Muscle layer of colon (tissue), 2 donors: ENCODE results near the gene GFY.
"Not testable (repeated sequence)": the region's sequence is repeated elsewhere in the genome, so short reads cannot be mapped to it uniquely, and the experiment has no call there.

ENCODE experiments used
- H3K27ac ChIP-seq: one replicate; pipeline ENCODE4 v1.7.0; 2013; ENCODE audit warnings: low read depth, mild to moderate bottlenecking, low read length, moderate library complexity
- H3K27me3 ChIP-seq, 2 donors: one replicate each; pipeline ENCODE4 v1.7.0; 2013; ENCODE audit warnings: low read length in 2 of 2, mild to moderate bottlenecking in 2 of 2; ENCODE audit not compliant: insufficient read depth in 2 of 2, control insufficient read depth in 1 of 2
- H3K36me3 ChIP-seq: one replicate; pipeline ENCODE4 v1.7.0; 2013; ENCODE audit warnings: mild to moderate bottlenecking, low read length; ENCODE audit not compliant: insufficient read depth
- H3K4me1 ChIP-seq: one replicate; pipeline ENCODE4 v1.7.0; 2013; ENCODE audit warnings: mild to moderate bottlenecking, low read length; ENCODE audit not compliant: insufficient read depth
- H3K4me3 ChIP-seq, 2 donors: one replicate each; pipeline ENCODE4 v1.7.0; 2013; ENCODE audit warnings: low read length in 2 of 2, low read depth in 1 of 2, mild to moderate bottlenecking in 1 of 2, moderate library complexity in 1 of 2
- H3K9ac ChIP-seq: one replicate; pipeline ENCODE4 v1.7.0; 2013; ENCODE audit warnings: low read length
- H3K9me3 ChIP-seq: one replicate; pipeline ENCODE4 v1.7.0; 2013; ENCODE audit warnings: mild to moderate bottlenecking, low read length
- donor health status: abdominal sarcoma.
- donor health status: Adenocarcinoma of cecum.

Gene GFY

DNA sequence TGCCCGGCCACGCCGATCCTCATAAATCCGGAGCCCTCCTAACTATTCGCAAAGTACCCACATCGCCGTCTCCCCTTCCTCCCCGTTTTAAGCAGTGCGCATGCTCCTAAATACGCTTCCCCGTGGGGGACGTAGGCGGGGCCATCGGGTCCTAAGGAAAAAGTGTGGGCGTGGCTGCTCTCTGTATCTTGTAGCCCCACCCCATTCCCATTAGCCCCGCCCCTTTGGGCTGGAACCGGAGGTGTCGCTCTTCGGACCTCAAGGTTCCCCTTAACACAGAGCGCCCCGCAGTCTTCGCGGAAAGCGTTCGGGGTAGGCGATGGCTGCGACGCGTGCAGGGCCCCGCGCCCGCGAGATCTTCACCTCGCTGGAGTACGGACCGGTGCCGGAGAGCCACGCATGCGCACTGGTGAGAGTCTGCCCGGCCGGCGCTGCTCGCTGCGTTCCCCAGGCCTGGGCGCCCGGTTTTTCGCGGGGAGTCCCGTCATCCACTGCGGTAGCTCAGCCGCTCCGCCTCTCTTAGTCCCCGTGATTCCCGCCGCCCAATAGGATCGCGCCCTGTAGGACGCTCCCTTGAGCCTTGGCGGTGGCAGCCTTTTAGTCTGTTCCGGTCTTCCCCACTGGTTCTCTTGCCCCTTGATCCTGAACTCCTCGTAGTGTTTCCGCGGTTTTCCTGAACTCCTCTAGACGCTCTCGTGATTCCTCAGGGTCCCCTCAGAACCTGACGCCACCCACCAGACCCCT lies 28.0 kb downstream of the GFY start, which contains the start of gene ALDH16A1:
Gene ALDH16A1, plus strand, starts transcription at position 213 of the 744 bp plus-strand sequence. Its CDS starts 107 bp downstream, at position 320.
- peak within 1 kb of the TSS; percentile 75 for H3K27ac ChIP-seq
- peaks cover 12% of the 10 kb centered on the region for H3K4me1 ChIP-seq
- H3K27me3 ChIP-seq, result no peaks in the 10 kb centered on the region
- H3K36me3 ChIP-seq, result peaks cover 10% of the 10 kb centered on the region
- H3K9ac ChIP-seq, result peak within 1 kb of the TSS; percentile 86
- no peaks in the 10 kb centered on the region for H3K9me3 ChIP-seq
- peak within 1 kb of the TSS; percentile 40 to 91 for H3K4me3 ChIP-seq

DNA sequence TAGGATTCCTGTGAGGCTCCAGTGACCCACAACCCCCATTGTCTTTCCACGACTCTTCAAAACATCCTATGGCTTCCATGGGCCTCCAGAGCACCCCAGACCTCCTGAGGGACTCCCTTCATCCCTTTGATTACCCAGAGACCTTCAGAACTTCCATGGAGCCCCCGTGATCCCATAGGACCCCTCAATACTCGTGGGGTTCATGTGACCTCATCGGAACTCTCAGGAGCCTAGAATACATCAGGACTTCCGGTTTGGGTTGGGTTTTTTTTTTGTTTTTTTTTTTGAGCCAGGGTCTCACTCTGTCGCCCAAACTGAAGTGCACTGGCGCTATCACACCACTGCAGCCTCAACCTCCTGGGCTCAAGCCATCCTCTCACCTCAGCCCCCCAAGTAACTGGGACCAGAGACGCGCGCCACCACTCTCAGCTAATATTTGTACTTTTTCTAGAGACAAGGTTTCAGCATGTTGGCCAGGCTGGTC lies 28.6 kb downstream of the GFY start:
- no peaks in the 10 kb centered on the region for H3K27me3 ChIP-seq
- peaks cover 7% of the 10 kb centered on the region for H3K36me3 ChIP-seq
- peak overlapping the region; percentile 75 for H3K27ac ChIP-seq
- H3K9ac ChIP-seq, result peak overlapping the region; percentile 86
- peaks cover 12% of the 10 kb centered on the region for H3K4me1 ChIP-seq
- peak overlapping the region; percentile 40 to 80 for H3K4me3 ChIP-seq
- H3K9me3 ChIP-seq, result no peaks in the 10 kb centered on the region

DNA sequence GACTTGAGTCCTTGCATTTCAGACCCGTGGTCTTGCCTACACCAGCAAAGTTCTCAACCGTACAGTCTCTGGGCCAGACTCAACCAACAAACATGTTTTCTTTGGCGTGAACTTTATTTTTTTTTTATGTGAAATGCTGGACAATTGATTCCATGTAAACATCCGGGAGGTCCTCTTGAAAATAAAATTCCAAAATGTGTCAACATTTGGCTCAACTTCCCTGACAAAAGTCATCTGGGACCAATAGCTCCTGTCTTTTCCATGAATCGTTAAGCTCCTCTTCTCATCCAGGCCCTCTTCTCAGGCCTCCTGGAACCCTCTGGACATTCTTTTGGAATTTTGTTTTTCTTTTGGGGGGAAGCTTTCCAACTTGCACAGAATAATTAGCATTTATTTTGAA lies 30.6 kb downstream of the GFY start:
- H3K9me3 ChIP-seq, result no peaks in the 10 kb centered on the region
- no peaks in the 10 kb centered on the region for H3K36me3 ChIP-seq
- no peak overlapping the region for H3K9ac ChIP-seq
- no peak overlapping the region for H3K27ac ChIP-seq
- peaks cover 9% of the 10 kb centered on the region for H3K4me1 ChIP-seq
- no peak overlapping the region for H3K4me3 ChIP-seq
- H3K27me3 ChIP-seq, result no peaks in the 10 kb centered on the region

DNA sequence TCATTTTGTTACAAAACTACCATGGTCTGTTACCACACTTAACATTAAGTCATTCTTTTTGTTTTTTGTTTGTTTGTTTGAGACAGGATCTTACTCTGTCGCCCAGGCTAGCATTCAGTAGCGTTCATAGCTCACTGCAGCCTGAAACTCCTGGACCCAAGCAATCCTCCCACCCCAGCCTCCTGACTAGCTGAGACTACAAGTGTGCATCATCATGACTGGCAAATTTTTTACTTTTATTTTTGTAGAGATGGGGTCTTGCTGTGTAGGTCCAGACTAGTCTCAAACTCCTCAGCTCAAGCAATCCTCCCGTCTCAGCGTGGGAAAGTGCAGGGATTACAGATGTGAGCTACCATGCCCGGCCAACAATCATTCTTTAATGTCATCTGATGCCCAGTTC lies 31.1 kb downstream of the GFY start:
- no peak overlapping the region for H3K9ac ChIP-seq

DNA sequence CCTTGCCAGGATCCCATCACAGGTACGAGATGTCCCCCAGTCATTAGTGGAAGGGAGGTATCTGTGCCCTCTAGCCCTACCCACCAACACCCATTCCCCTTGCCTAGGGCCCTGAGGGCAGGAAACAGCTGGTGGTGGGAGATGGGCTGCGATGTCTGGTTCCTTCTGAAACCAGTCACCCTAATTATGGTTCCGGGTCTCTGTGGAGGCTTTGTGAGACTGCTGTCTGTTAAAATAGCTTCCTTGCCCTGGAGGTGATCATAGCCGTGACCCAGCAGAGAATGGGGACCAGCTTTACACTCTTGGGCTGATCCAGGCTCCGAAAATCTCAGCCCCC lies 33.3 kb downstream of the GFY start:
- H3K27me3 ChIP-seq, result no peaks in the 10 kb centered on the region
- peaks cover 8% of the 10 kb centered on the region for H3K4me1 ChIP-seq
- H3K9ac ChIP-seq, result no peak overlapping the region
- H3K9me3 ChIP-seq, result no peaks in the 10 kb centered on the region
- H3K36me3 ChIP-seq, result no peaks in the 10 kb centered on the region
- H3K27ac ChIP-seq, result no peak overlapping the region
- no peak overlapping the region for H3K4me3 ChIP-seq

More for the DNA sequence above, 31.1 kb downstream of the GFY start:
- Histone ChIP-seq H3K4me3 (no peak overlapping the region), H3K4me1 (peaks cover 8% of the 10 kb centered on the region), H3K36me3 (no peaks in the 10 kb centered on the region), H3K27ac (no peak overlapping the region), H3K9me3 (no peaks in the 10 kb centered on the region), H3K27me3 (no peaks in the 10 kb centered on the region)

DNA sequence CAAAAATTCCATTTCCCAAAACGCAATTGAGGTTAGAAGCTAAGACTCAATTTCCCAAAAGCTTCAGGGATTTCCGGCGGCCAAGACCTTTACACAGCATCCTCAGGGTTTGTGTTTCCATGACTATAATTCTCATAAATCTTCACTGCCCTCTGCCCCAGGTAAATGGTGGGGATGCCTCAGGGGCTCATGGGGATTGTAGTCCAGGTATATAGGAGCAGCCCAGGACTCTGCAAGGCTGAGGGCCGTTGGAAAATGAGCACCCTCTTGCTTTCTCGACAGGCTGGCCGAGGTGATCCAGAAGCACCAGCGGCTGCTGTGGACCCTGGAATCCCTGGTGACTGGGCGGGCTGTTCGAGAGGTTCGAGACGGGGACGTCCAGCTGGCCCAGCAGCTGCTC lies 34.2 kb downstream of the GFY start:
- Histone ChIP-seq H3K9me3 (no peaks in the 10 kb centered on the region), H3K4me1 (peaks cover 1% of the 10 kb centered on the region), H3K4me3 (no peak overlapping the region), H3K27ac (no peak overlapping the region), H3K36me3 (no peaks in the 10 kb centered on the region), H3K27me3 (no peaks in the 10 kb centered on the region), H3K9ac (no peak overlapping the region)

DNA sequence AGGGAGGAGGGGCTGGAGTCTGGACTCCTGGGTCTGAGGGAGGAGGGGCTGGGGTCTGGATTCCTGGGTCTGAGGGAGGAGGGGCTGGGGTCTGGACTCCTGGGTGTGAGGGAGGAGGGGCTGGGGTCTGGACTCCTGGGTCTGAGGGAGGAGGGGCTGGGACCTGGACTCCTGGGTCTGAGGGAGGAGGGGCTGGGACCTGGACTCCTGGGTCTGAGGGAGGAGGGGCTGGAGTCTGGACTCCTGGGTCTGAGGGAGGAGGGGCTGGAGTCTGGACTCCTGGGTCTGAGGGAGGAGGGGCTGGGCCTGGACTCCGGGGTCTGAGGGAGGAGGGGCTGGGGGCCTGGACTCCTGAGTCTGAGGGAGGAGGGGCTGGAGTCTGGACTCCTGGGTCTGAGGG lies 35.9 kb downstream of the GFY start:
- not testable (repeated sequence) for H3K27ac ChIP-seq, H3K27me3 ChIP-seq, H3K9ac ChIP-seq, H3K36me3 ChIP-seq, H3K9me3 ChIP-seq, H3K4me1 ChIP-seq, H3K4me3 ChIP-seq

DNA sequence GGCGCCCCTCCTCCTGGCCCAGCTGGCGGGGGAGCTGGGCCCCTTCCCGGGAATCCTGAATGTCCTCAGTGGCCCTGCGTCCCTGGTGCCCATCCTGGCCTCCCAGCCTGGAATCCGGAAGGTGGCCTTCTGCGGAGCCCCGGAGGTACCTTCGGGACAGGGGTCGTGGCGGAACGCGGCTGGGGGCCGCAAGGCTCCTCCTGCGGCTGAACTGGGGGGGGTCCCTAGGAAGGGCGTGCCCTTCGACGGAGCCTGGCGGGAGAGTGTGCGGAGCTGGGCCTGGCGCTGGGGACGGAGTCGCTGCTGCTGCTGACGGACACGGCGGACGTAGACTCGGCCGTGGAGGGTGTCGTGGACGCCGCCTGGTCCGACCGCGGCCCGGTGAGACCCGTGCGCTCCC lies 36.5 kb downstream of the GFY start:
- H3K4me3 ChIP-seq, result no peak overlapping the region
- H3K9me3 ChIP-seq, result no peaks in the 10 kb centered on the region
- no peak overlapping the region for H3K9ac ChIP-seq
- no peak overlapping the region for H3K27ac ChIP-seq
- H3K27me3 ChIP-seq, result no peaks in the 10 kb centered on the region
- no peaks in the 10 kb centered on the region for H3K36me3 ChIP-seq
- no peaks in the 10 kb centered on the region for H3K4me1 ChIP-seq

DNA sequence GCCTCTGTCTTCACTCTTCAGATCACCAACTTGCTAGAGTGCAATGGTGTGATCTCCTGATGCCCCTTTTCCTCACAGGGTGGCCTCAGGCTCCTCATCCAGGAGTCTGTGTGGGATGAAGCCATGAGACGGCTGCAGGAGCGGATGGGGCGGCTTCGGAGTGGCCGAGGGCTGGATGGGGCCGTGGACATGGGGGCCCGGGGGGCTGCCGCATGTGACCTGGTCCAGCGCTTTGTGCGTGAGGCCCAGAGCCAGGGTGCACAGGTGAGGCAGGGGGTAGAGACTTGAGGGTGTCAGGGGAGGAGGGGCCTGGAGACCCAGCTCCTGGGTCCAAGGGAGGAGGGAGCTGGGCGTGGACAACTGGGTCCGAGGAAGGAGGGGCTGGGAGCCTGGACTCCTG lies 37.3 kb downstream of the GFY start:
- Histone ChIP-seq H3K27ac (no peak overlapping the region), H3K27me3 (no peaks in the 10 kb centered on the region), H3K4me3 (no peak overlapping the region), H3K9me3 (no peaks in the 10 kb centered on the region), H3K9ac (no peak overlapping the region), H3K36me3 (no peaks in the 10 kb centered on the region), H3K4me1 (no peaks in the 10 kb centered on the region)

DNA sequence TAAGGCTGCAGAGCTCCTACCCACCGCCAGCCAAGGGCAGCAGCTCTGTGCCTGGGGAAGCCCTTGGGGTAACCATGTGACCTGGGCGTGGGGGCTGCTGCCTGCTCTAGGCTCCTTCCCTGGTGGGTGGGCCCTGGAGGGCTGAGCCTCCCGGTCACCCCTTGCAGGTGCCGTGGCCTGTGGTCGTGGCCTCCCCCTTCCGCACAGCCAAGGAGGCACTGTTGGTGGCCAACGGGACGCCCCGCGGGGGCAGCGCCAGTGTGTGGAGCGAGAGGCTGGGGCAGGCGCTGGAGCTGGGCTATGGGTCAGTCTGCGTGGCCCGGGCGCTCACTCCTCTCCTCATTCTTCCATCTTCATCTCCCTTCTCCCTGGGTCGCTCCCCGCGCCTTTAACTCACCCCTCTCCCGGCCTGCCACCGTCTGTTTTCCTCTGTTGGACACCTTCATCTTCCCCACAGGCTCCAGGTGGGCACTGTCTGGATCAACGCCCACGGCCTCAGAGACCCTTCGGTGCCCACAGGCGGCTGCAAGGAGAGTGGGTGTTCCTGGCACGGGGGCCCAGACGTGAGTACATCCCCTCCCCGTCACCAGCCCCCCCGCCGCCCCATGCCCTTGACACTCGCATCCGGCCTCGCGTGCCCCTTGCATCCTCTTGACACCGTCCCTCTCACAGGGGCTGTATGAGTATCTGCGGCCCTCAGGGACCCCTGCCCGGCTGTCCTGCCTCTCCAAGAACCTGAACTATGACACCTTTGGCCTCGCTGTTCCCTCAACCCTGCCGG lies 39.0 kb downstream of the GFY start:
- no peak overlapping the region for H3K9ac ChIP-seq
- no peak overlapping the region for H3K27ac ChIP-seq
- no peaks in the 10 kb centered on the region for H3K36me3 ChIP-seq

DNA sequence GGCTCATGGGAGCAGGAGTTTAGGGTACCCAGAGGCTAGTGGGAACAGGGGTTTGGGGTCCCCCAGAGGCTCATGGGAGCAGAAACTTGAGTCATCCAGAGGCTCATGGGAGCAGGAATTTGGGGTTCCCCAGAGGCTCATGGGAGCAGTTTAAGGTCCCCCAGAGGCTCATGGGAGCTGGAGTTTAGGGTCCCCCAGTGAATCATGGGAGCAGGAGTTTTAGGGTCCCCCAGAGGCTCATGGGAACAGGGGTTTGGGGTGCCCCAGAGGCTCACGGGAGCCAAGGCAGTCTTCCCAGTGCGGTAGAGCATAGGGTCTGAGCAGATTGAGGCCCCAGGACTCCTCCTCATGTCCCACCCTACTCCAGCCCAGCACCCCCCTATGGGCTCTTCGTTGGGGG lies 40.2 kb downstream of the GFY start:
- Histone ChIP-seq H3K9me3 (no peaks in the 10 kb centered on the region), H3K27me3 (no peaks in the 10 kb centered on the region), H3K9ac (no peak overlapping the region), H3K4me3 (no peak overlapping the region), H3K27ac (no peak overlapping the region), H3K36me3 (no peaks in the 10 kb centered on the region), H3K4me1 (no peaks in the 10 kb centered on the region)

More for the DNA sequence above, 39.0 kb downstream of the GFY start:
- H3K4me1 ChIP-seq, result no peaks in the 10 kb centered on the region
- H3K9me3 ChIP-seq, result no peaks in the 10 kb centered on the region
- no peak overlapping the region for H3K4me3 ChIP-seq
- no peaks in the 10 kb centered on the region for H3K27me3 ChIP-seq
